Glutamatergic neuron (in vitro differentiated cells): Measurements from ENCODE around the gene C1orf50. TPM values are rescaled to one million over a fixed set of nuclear protein-coding genes. Genes with fewer than 3 reads are reported as not detected.
A peak's percentile ranks its signal among the peaks of the same experiment; 100 is the strongest.

ENCODE experiments used
- DNase-seq: peaks from one replicate; pipeline ENCODE4 v3.0.0; 2022
- H3K27ac Mint-ChIP-seq: one replicate; pipeline ENCODE4 v1.8.0; 2020; ENCODE audit warnings: mild to moderate bottlenecking, mixed read lengths, inconsistent platforms; ENCODE audit not compliant: unreplicated experiment
- H3K27me3 Mint-ChIP-seq: one replicate; pipeline ENCODE4 v1.8.0; 2020; ENCODE audit warnings: mild to moderate bottlenecking, moderate library complexity, mixed read lengths, inconsistent platforms; ENCODE audit not compliant: unreplicated experiment
- H3K36me3 Mint-ChIP-seq: one replicate; pipeline ENCODE4 v1.8.0; 2020; ENCODE audit warnings: mild to moderate bottlenecking, mixed read lengths, inconsistent platforms; ENCODE audit not compliant: unreplicated experiment
- H3K4me1 Mint-ChIP-seq: one replicate; pipeline ENCODE4 v1.8.0; 2020; ENCODE audit warnings: mild to moderate bottlenecking, low read depth, mixed read lengths, inconsistent platforms; ENCODE audit not compliant: unreplicated experiment
- H3K4me3 Mint-ChIP-seq: one replicate; pipeline ENCODE4 v1.8.0; 2020; ENCODE audit warnings: mild to moderate bottlenecking, mixed read lengths, inconsistent platforms; ENCODE audit not compliant: unreplicated experiment
- H3K9me3 Mint-ChIP-seq: one replicate; pipeline ENCODE4 v1.8.0; 2020; ENCODE audit warnings: mild to moderate bottlenecking, moderate library complexity, mixed read lengths, inconsistent platforms; ENCODE audit not compliant: unreplicated experiment
- total RNA-seq: library from RNA; stranded (reverse); fragmentation: NEBNext Ultra II Directional; extraction: Animal tissue kit (Norgen Biotek cat#: 25700); gene quantifications from one replicate; pipeline ENCODE4 v1.2.1, GENCODE V29; 2021; ENCODE audit not compliant: unreplicated experiment
- TF ChIP-seq, protein P1 (sequence below): fragments of 200-600 bp; sonication (generic); IDR thresholded peaks from one replicate; pipeline ENCODE4 v1.5.0; 2021; ENCODE audit not compliant: partially characterized antibody, unreplicated experiment

The C1orf50 gene
- total RNA-seq, 1 donor from 2014 or later: 21.6 TPM

DNA sequence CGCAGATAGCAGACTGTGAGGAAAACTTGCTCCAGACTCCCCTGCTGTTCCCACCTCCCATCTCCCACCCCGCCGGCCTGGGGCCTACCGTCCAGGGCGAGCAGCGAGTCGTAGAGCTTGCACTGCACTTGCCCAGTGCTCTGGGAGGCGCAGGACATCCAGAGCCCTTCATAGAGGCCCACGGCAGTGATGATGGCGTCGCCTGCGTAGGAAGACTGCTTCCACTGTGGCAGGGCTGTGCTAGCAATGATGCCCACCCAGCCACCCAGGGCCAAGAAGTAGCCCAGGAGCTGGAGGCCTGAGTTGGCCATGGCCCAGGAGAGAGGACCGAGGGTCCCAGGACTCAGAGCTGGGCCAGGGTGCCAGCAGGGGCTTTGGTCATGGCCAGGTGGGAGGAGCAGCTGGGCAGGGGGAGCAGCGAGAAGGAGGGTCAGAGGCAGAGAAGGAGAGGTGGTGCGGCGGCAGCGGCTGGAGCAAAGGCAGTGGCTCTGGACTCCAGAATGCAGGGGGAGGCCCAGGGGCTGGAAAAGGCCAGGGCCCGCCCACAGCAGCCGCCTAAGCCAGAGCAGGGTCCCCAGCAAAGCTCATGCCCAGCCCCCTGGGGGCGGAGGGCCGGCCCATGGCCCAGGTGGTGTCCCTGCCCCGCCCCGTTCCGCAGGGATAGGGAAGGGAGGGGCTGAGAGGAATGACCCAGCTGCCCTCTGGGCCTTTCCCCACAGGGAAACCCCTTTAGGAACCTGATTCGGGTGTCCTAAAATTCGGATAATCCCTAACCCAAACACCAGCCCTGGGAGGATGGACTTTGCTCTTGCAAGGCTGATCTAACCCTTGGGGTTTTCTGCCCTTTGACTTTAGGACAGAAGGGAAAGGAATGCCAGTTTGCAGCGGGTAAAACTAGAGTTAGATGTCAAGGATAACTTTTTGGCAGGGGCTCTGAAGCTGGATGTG is 27.0 kb upstream of the C1orf50 start, which contains the start of gene CLDN19:
Gene CLDN19 (minus strand): TSS at position 484 of the 948 bp plus-strand sequence. CDS start 173 bp downstream, at position 311.
- peaks cover 9% of the 10 kb centered on the region for H3K9me3 Mint-ChIP-seq
- peaks cover 12% of the 10 kb centered on the region for H3K27me3 Mint-ChIP-seq
- H3K4me3 Mint-ChIP-seq: no peak within 1 kb of the TSS
- no peaks in the 10 kb centered on the region for H3K36me3 Mint-ChIP-seq
- H3K27ac Mint-ChIP-seq: no peak within 1 kb of the TSS
- TF ChIP-seq, protein P1, sequence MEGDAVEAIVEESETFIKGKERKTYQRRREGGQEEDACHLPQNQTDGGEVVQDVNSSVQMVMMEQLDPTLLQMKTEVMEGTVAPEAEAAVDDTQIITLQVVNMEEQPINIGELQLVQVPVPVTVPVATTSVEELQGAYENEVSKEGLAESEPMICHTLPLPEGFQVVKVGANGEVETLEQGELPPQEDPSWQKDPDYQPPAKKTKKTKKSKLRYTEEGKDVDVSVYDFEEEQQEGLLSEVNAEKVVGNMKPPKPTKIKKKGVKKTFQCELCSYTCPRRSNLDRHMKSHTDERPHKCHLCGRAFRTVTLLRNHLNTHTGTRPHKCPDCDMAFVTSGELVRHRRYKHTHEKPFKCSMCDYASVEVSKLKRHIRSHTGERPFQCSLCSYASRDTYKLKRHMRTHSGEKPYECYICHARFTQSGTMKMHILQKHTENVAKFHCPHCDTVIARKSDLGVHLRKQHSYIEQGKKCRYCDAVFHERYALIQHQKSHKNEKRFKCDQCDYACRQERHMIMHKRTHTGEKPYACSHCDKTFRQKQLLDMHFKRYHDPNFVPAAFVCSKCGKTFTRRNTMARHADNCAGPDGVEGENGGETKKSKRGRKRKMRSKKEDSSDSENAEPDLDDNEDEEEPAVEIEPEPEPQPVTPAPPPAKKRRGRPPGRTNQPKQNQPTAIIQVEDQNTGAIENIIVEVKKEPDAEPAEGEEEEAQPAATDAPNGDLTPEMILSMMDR: no peak
- peaks cover 8% of the 10 kb centered on the region for H3K4me1 Mint-ChIP-seq
- DNase-seq: peak; percentile 39

DNA sequence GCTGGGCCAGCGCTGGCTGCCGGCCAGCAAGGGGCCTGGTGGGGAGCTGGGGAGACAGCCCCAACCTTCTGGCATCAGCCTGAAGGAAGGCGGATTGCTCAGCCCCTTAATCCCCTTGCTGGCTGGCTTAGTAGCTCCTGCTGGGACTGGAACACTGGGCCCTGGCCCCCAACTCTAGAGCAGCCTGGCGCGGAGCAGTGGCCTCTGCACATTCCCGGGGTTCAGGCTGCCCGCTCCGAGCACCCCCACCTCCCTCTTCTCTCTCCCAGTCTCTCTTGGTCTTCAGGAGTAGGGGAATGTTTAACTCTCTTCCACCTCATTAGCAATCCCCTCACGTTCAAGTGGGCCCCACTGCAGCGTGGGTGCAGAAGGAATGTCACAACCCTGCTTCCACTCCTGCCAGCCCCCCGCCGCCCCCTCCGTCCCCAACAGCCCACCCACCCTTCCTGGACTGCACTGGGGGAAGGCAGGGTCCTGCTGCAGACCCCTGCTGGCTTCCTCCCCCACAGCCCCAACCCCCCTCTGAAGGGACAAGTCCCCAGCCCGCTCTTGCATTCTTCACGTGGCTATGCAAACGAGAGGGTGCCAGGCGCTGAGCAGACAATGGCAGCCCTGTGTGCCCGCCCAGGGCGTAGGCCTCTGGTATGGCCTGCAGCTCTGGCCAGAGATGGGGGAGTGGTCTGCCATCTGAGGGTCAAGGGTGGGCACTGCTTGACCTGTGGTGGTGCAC is 26.0 kb upstream of the C1orf50 start:
- TF ChIP-seq, protein P1: no peak
- Mint-ChIP-seq H3K27me3 (peaks cover 17% of the 10 kb centered on the region), H3K36me3 (peaks cover 7% of the 10 kb centered on the region), H3K4me3 (no peak overlapping the region), H3K9me3 (peaks cover 9% of the 10 kb centered on the region), H3K27ac (no peak overlapping the region), H3K4me1 (peaks cover 8% of the 10 kb centered on the region)
- no peak for DNase-seq

DNA sequence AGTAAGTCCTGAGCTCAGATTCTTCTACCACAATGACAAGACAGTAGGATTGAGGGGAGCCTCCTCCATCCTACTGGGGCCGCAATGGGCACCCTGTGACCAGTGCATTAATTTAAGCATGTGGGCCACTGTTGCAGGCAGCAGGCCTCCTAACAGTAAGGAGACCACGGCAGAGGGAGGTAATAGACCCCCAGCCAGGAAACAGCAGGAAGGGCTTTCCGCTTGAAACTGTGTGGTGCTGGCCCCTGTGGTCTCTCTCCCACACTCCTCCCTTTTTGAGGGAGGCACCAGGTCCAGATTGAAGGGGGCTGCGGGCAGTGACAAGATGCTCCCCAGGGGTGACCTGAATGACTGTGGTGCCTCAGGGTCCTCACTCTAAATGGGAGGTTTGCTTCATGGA is 25.3 kb upstream of the C1orf50 start:
- H3K4me3 Mint-ChIP-seq: no peak overlapping the region
- H3K27ac Mint-ChIP-seq: no peak overlapping the region
- TF ChIP-seq, protein P1: no peak
- peaks cover 16% of the 10 kb centered on the region for H3K27me3 Mint-ChIP-seq
- peaks cover 7% of the 10 kb centered on the region for H3K36me3 Mint-ChIP-seq
- no peak for DNase-seq
- H3K9me3 Mint-ChIP-seq: peaks cover 7% of the 10 kb centered on the region
- peaks cover 8% of the 10 kb centered on the region for H3K4me1 Mint-ChIP-seq

DNA sequence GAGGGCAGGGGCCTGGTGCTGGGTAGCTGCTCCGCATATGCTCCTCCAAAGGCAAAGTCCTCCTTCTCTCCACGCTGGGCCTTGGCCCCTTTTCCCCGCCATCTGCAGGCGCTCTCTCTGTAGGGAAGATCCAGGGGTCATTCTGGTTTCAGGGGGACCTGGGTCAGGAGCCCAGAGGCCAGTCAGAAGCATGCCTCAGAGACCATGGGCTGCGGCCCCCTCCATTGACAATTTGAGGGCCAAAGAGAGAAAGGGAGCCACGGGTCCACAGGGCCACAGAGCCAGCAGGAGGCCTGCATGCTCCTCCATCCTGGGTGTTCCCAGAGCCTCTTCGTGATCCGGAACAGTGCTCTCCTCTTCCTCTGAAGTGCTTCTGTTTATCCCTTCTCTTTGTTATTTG is 24.9 kb upstream of the C1orf50 start:
- H3K27me3 Mint-ChIP-seq: peaks cover 14% of the 10 kb centered on the region
- peaks cover 7% of the 10 kb centered on the region for H3K36me3 Mint-ChIP-seq
- no peak for DNase-seq
- peaks cover 12% of the 10 kb centered on the region for H3K4me1 Mint-ChIP-seq
- no peak overlapping the region for H3K27ac Mint-ChIP-seq
- TF ChIP-seq, protein P1: no peak
- no peak overlapping the region for H3K4me3 Mint-ChIP-seq
- peaks cover 7% of the 10 kb centered on the region for H3K9me3 Mint-ChIP-seq
